Fibroblast of skin of left biceps (primary cell): ENCODE data around the gene SLC9A4.

ENCODE experiments used
- DNase-seq, 2 experiments: peaks; one replicate each; pipeline ENCODE4 v3.0.0-alpha.2; 2013; ENCODE audit warnings: low read depth in 2 of 2

SLC9A4 gene

GRCh38 chr2:102473020-102473419 lies at the start of gene SLC9A4:
Gene SLC9A4, plus strand, starts transcription at chr2:102473226. Its CDS starts 534 bp downstream, at chr2:102473760.
- DNase-seq: no peak

GRCh38 chr2:102423368-102423767 lies 49.7 kb upstream of the SLC9A4 start:
- DNase-seq: no peak

- DNase-seq: no peak
Measured at GRCh38 chr2:102424754-102425153, 48.3 kb upstream of the SLC9A4 start.

GRCh38 chr2:102425441-102426132 lies 47.4 kb upstream of the SLC9A4 start:
- DNase-seq: no peak

- DNase-seq: no peak
Measured at GRCh38 chr2:102427249-102427648, 45.8 kb upstream of the SLC9A4 start.

- DNase-seq: no peak
Measured at GRCh38 chr2:102428573-102428972, 44.5 kb upstream of the SLC9A4 start.

GRCh38 chr2:102432386-102432785 lies 40.6 kb upstream of the SLC9A4 start:
- no peak for DNase-seq

GRCh38 chr2:102433973-102434654 lies 38.9 kb upstream of the SLC9A4 start:
- DNase-seq: no peak

GRCh38 chr2:102434655-102435381 lies 38.2 kb upstream of the SLC9A4 start:
- no peak for DNase-seq

- no peak for DNase-seq
Measured at GRCh38 chr2:102435741-102436140, 37.3 kb upstream of the SLC9A4 start.

GRCh38 chr2:102436323-102436722 lies 36.7 kb upstream of the SLC9A4 start:
- no peak for DNase-seq

- no peak for DNase-seq
Measured at GRCh38 chr2:102437122-102437521, 35.9 kb upstream of the SLC9A4 start.

GRCh38 chr2:102438111-102438510 lies 34.9 kb upstream of the SLC9A4 start:
- no peak for DNase-seq

GRCh38 chr2:102438578-102438977 lies 34.4 kb upstream of the SLC9A4 start:
- no peak for DNase-seq

- DNase-seq: peak in 1 of 2 experiments; percentile 30
Measured at GRCh38 chr2:102439065-102439695, 33.8 kb upstream of the SLC9A4 start.

- DNase-seq: no peak
Measured at GRCh38 chr2:102442967-102443828, 29.8 kb upstream of the SLC9A4 start.

GRCh38 chr2:102444233-102444632 lies 28.8 kb upstream of the SLC9A4 start:
- DNase-seq: no peak

GRCh38 chr2:102446936-102447335 lies 26.1 kb upstream of the SLC9A4 start:
- no peak for DNase-seq

- DNase-seq: no peak
Measured at GRCh38 chr2:102449370-102449974, 23.6 kb upstream of the SLC9A4 start.

GRCh38 chr2:102451968-102452367 lies 21.1 kb upstream of the SLC9A4 start:
- DNase-seq: no peak

GRCh38 chr2:102453501-102453900 lies 19.5 kb upstream of the SLC9A4 start:
- DNase-seq: no peak
